ENCODE data around the gene B4GALT2.

B4GALT2 gene

DNA sequence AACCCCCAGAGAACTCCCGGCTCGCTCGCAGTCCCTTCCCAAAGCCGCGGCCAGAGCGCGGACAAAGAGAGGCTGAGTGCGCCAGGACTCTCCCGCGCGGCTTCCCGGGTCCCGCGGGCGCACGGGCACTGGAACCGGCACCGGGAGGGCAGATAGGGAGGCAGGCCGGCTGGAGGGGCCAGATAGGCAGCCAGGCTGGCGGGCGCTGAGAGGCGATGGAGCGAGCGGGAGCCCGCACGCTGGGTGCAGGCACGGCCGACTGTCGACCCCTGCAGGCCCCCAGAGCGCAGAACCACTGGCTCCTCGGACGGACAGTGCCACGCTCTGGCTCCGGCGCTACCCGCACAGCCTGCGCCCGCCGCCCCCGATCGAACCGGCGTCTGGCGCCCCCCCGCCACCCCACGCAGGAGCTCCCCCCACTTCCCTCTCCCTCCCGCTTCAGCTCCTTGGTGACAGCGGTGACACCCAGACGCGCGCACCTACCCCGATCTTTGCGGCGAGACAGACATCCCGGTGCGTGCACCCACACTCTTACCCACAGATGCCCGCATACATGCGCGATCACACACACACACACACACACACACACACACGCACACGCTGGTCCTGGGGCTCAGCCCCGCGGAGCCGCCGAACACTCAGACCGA, 51.7 kb downstream of the B4GALT2 start:
- DNase-seq, result peak; percentile 40 to 70

DNA sequence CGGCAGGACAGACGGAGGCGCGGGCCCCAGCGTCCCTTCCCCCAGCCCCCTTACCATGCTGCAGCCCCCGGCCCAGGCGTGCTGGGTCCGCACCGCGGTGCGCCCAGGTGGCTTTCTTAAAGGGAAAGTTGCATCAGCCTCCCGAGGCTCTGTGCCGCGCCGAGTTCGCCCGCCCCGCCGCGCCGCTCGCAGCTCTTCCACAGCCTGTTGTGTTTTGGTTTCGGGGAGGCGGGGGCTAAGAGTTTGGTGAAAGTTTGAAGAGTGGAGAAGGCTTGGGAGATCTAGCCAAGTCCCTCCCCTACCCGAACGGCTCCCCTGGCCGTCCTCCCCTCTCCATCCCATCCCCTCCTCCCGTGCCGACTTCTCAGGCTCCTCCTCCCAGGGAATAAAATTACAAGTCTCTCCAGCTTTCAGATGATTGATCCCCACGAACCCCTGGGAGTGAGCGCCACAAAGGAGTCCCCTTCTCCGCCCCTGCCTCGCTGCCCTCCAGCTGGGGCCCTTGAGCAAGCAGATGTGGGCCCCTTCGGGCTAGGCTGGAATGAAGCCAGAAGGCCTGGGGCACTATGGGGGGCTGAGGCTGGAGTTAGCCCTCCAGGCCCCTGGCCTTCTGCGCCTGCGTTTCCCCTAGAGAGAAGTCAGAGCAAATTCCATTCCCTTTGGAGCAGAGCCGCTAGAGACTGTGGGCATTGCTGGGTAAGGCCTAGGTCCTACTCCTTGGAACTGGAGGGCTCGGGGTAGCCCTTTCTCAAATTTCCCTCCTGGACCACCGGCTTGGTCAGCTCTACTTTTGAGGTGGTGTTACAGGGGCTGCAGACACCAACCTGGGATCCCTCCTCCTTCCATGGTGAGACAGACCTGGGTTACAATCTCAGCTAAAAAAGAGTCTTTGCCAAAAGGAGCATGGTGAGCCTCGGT, 52.5 kb downstream of the B4GALT2 start, which contains the start of gene SLC6A9:
TSS of gene SLC6A9 (minus strand) at position 211 of the 918 bp plus-strand sequence. CDS start 7,185 bp downstream, outside the sequence.
- DNase-seq, result peak in 1 of 2 donors; percentile 25

DNA sequence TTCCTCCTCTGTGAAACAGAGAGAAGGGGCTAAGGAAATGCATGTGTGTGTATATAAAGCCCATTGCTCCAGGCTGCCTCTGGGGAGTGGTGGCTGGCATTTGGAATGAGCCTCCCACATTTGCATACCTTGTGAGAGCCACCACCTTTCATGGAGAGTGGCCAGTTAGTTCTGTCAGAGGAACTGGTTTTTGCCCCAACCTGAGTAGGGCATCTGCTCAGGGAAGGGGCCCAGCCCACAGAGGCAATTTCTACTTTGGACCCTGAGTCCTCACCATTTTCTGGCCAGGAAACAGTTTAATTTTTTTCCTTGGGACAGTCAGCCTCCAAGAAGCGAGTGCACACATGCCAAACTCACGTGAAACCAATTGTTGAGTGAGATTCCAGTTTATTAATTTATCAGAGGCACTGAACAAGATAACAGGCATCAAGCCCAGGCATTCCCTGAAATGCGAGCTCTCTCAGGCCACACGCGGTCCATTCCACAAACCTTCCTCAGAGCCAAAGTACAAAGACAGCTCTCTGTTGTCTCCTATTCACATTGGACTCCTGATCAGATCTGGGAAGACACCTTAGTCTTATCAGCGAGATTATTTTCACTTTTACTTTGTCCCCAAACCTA, 53.3 kb downstream of the B4GALT2 start:
- DNase-seq, result no peak

DNA sequence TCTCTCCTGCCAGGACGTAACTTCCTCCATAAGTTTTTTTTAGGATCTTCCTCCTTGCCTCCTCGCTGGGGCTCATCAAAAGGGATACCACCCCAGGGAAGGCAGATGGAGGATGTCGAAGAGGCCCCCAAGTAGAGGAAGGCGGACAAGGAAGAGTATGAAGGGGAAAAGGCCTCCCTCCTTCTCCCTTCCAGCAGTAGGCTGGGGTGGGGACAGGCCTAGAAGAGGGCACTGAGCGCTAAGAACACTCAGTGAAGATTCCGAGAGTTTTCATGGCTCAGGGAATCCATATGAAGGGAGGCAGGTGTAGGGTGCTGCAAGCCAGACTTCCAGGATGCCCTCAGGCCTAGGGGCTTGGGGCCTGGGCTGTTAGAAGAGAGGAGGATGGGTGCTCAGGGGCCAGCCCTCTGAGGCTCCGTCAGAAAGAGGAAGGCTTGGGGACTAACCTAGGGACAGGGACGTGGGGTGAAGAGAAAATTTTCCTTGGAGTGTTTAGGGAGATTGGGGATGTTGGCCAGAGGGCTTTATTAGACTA, 54.1 kb downstream of the B4GALT2 start:
- DNase-seq, result no peak

DNA sequence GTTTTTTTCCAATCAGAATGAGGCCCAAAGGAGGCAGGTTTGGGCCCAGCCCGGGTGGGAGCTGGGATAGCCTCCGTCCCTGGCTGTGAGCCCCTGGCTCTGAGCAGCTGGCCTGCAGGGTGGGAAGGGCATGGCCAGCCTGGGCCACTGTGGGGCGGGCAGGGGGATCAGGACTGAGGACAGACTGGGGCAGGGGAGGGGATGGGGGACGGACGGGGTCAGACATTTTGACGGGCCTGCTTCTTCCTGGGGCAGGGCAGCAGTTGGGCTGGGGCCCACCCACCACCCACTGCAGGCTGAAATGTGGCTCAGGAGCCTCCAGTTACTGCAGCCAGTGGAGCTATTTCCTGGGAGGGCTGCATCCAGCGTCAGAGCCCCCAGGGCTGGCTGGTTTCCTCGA, 54.7 kb downstream of the B4GALT2 start:
- DNase-seq, result no peak

DNA sequence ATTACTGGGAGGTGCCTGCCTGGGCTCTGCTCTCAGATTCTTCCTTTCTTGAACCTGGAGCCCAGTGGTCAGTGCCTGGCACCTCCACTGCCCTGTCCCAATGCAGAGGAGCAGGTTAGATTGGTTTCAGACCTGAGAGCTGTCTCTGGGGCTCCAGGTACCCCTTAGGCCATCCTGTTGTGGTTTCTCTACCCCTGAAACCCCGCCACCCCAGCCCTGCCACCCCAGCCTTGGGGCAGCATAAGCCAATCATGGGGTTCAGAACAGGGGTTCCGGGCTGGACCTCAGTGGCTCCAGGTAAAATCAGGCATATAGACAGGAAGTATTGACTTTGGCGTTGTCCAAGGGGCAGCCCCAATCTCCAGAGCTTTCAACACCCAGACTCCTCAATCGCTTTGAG, 55.4 kb downstream of the B4GALT2 start:
- DNase-seq, result no peak

DNA sequence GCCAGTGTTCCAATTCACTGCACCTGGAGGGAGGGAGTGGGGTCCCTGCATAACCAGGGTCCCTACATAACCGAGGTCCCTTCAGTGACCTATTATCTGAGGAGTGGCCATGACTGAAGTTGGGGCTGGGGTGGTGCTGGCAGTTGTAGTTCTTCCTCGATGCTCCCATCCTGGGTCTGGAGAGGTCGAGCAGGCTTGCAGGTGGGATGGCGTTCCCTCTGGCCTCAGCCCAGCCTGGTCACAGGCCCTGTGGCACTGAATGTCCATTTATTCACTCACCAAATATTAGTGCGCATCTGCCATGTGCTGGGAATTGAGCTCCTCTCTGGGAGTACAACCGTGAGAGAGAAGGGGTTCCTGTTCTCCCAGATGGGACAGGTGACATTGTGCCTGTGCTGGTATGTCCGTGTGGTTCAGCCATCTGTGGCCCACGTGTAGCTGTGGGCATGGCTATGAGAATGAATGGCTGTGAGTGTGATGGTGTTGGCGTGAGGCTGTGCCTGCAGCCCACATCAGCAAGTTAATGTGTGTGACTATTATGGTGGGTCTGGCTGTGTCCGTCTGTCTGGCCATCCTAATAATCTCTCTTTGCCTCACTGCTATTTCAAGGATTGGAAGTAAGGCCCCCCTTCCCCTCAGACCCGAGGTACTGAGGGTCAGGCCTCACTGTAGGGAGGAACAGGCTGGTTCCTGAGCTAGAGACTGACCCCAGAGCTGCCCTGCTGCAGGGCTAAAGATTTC, 56.1 kb downstream of the B4GALT2 start:
- DNase-seq, result no peak

DNA sequence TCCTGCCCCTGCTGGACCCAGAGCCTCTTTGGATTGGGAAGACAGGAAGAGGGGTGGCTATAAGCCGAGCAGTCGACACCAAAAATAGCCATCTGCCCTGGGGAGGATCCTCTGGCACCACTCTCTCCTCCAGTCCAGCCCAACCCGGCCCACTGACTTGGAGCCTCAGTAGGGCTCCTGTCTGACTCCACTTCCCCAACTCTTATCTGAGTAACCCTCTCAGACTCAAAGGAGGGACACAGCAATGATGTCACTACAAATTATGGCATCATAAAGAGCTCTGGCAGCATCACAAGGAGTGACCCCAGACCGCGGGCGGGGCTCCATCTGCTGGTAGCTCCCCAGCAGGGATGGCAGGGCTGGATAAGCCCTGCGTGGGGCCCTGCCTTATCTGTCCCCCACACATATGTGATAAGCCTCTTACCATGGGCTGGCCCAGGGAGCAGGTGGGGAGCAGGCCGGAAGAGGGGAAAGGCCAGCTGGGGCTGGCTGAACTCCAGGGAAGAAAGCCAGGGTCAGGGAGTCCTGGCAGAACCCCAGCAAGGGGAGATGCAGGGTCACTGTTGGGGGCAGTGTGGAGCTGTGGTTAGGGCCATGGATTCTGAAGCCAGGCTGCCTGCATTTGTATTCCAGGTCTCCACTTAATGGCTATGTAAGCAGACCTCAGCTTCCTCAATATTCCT, 56.9 kb downstream of the B4GALT2 start:
- peak in 1 of 2 donors; percentile 16 for DNase-seq

DNA sequence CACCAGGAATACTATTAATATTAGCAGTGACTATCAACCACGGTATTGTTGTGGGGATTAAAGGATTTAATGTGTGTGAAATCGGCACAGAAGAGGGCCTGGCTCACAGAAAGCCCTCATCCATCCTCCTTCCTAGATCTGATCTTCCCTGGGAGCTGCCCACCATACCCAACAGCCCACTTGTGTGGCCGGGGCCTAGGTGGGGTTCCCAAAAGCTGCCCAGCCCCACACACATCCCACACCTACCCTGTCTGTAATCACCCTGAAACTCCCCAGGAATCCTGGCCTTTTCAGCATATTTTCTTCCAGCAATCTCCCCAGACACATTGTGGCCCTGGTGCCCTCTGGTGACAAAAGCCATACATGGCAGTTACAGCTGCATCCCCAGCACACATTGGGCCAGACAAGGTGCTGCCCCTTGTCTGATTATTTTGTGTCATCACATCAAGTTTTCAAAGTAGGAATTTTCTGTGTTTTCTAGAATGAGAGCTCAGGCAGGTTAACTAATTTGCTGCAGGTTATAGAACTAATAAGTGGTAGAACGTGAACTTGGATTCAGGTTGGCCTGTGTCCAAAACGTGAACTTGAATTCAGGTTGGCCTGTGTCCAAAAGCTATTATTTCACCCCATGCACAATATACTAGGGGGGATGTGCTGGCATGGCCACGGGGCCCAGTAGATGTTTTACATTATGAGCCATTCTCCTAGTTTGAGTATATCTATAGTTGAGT, 57.6 kb downstream of the B4GALT2 start:
- peak; percentile 51 to 53 for DNase-seq

DNA sequence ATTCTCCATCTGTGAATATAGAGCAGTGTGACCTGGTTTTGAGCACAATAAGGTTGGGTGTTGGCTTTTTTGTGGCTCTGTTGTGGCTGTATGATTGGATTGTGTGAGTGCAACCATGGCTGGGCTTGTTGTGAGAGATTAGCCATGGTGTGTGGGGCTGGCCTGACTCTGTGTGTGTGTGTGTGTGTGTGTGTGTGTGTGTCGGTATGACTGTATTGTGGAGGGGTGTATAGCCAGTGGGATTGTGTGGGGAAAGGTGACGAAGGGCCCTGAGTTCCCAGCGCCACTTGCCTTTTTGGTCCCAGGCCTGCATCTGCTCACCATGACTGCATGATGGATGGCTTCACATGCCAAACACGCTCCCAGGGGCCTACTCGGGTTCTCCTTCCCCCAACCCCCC, 58.1 kb downstream of the B4GALT2 start:
- DNase-seq, result no peak

DNA sequence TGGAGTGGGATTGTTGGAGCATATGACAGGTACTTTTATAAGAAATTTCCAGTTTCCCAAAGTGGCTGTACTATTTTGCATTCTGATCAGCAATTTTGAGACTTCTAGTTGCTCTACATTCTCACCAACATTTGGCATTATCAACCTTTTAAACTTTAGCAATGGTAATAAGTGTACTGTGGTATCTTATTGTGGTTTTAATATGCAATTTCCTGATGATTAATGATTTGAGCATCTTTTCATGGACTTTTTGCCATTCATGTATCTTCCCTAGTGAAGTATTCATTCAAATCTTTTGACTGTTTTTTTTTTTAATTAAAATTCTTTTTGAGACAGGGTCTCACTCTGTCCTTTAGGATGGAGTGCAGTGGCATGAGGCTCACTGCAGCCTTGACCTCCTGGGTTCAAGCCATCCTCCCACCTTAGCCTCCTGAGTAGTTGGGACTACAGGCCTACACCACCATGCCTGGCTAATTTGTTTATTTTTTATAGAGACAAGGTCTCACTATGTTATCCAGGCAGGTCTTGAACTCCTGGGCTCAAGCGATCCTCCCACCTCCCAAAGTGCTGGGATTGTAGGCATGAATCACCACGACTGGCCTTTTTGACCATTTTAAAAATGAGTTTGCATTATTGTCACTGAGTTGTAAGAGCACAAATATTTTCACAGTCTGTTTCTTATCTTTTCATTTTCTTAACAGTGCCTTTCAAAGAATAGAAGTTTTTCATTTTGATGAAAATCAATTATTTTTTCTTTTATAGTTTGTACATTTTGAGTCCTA, 60.1 kb downstream of the B4GALT2 start:
- DNase-seq, result no peak

DNA sequence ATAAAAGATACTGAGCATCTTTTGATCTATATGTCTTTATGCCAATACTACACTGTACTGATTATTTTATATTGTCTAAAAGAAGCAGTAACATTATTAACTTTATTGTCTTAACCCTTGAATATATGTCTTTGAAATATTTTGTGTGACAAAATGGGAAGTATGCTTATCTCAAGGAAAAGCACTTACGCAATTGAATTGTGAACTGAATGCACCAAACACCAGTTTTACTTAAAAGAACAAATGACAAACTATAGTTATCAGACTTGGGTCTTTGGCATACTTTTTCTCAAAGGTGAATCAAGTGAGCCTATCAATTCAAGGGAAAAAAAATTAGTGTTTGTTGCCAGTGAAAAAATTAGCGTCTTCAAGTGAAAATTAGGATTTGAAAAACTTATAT, 61.4 kb downstream of the B4GALT2 start:
- DNase-seq, result no peak
